GM12892 (cell line): ENCODE results near the gene LSAMP.

Source experiments
- POLR2A ChIP-seq: IDR thresholded peaks from 2 replicates; pipeline ENCODE4 v1.6.1; 2011; ENCODE audit warnings: low read depth, low read length, control low read depth
- POLR2AphosphoS5 ChIP-seq: IDR thresholded peaks from 2 replicates; pipeline ENCODE4 v1.6.1; 2011; ENCODE audit warnings: low read depth, low read length, control low read depth
- TAF1 ChIP-seq: IDR thresholded peaks from 2 replicates; pipeline ENCODE4 v1.6.1; 2011; ENCODE audit warnings: low read depth, mild to moderate bottlenecking, control low read depth, low read length, borderline replicate concordance

- no peak for TF ChIP-seq POLR2A
- no peak for TF ChIP-seq TAF1
- TF ChIP-seq POLR2AphosphoS5 = no peak
These were observed 638.8 kb downstream of the LSAMP start for GRCh38 chr3:115806501-115806900.
